GM18951 (cell line): ENCODE results near the gene ARPC4.

Experiments
- POLR2A ChIP-seq: IDR thresholded peaks from 4 replicates; pipeline ENCODE4 v1.6.1; 2011; ENCODE audit warnings: mild to moderate bottlenecking; ENCODE audit not compliant: insufficient read length, insufficient read depth; ENCODE audit errors: extremely low read depth
- in situ Hi-C: fragments of 300-500 bp; cut with MboI; formaldehyde crosslinking; loops from one replicate; pipeline ENCODE4 v1.12.0; 2022; ENCODE audit warnings: low sequenced_read_pairs, mixed read lengths, inconsistent platforms; ENCODE audit not compliant: unreplicated experiment

ARPC4 gene

DNA sequence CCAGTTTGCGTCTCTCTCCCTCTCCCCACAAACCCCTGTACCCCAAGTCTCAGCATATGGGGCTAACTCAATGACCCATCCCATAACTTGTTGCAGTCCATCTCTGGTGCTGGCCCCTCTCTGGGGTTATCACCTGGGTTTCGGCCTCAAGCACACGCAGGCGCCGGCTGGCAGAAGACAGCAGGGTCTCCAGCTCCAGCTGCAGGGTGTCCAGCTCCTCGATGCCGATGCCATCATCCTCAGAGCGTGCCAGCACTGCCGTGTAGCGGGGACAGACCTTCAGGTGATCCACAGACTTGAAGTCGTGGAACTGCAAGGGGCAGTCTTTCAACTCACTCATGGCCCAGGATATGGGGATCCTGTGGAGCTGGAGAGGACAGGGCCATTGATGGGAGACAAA lies 1.8 kb upstream of the ARPC4 start:
- in situ Hi-C loops, result no loop called here
- TF ChIP-seq POLR2A, result no peak

DNA sequence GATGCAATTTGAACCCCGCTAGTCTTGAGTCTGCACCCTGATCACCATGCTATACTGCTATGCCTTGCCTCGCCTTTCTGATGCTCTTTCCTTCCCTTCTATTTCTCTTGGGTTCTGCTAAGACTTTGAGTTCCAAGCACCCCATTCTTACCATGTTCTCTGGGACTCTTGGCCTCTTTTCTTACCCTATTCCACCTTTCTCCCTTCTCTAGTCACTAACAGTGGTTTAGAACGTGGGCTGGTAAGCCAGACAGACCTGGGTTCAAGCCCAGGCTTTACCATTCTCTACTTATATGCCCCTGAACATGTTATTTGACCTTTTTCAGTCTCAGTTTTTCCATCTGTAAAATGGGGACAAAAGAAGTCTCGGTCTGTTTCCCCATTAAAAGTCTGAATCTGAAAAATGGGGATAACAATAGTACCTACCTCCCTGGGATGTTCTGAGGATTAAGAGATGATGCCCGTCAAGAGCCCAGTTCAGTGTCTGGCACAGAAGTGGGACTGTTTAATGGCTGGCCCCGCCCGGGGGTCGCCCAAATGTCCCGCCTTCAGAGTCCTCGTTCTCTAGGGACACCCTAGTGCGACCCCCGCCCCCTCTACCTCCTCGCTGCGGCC lies 985 bp upstream of the ARPC4 start:
- in situ Hi-C loops, result no loop called here
- TF ChIP-seq POLR2A, result no peak

DNA sequence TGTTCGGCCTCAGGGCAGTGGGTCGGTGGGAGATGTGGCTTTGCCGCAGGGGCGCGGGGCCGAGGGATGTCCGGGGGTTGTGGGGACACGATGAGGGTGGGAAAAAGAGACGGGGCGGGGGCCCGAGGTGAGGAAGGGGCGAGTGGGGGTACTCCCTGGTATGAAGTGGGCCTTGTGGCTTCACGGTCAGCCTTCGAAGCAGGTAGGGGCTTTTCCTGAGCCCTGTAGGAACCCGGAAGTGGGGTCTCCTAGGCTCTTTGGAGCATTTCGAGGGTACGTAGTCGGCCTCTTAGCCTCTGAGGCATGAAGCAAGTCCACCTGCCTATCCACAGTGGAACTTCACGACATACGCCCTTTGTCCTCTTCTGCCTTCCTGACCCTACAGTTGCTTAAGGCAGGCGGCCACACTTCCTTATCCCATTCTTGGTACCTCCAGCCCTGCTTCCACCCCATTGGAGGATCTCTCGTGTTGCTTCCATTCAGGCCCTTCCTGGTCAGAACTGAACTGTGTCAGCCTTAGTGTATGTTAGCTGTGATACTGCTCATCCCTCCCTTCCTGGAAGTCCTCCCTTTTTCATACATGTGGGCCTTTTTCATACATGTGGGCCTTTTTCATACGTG lies 389 bp downstream of the ARPC4 start:
- TF ChIP-seq POLR2A, result no peak
- in situ Hi-C loops, result no loop called here

DNA sequence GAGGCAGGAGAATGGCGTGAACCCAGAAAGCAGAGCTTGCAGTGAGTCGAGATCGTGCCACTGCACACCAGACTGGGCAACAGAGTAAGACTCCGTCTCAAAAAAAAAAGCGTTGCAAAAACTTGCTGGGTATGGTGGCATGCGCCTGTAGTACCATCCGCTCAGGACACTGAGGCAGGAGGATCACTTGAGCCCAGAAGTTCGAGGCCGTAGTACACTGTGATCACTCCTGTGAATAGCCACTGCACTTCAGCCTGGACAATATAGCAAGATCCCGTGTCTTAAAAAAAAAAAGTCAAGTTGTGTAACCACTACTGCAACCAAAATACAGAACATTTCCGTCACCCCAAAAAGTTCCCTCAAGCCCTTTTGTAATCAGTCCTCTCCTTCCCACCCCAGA lies 1.5 kb downstream of the ARPC4 start:
- in situ Hi-C loops, result no loop called here
- TF ChIP-seq POLR2A, result peak; percentile 21

DNA sequence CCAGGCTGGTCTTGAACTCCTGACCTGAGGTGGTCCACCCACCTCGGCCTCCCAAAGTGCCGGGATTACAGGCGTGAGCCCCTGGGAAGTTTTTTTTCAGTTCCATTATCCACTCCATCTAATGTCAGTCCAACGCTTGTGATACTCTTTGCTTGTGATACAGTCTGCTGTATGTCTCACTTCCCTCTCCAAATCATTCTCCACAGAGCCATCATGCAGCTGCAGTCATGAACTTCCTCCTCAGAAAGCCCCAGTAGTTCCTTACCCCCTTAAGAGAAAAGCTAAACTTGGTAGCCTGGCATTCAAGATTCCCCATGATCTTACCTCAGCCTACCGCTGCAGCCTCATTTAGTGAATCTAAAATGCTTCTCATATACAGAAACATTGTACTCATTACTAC lies 2.3 kb downstream of the ARPC4 start:
- TF ChIP-seq POLR2A, result no peak
- in situ Hi-C loops, result no loop called here

DNA sequence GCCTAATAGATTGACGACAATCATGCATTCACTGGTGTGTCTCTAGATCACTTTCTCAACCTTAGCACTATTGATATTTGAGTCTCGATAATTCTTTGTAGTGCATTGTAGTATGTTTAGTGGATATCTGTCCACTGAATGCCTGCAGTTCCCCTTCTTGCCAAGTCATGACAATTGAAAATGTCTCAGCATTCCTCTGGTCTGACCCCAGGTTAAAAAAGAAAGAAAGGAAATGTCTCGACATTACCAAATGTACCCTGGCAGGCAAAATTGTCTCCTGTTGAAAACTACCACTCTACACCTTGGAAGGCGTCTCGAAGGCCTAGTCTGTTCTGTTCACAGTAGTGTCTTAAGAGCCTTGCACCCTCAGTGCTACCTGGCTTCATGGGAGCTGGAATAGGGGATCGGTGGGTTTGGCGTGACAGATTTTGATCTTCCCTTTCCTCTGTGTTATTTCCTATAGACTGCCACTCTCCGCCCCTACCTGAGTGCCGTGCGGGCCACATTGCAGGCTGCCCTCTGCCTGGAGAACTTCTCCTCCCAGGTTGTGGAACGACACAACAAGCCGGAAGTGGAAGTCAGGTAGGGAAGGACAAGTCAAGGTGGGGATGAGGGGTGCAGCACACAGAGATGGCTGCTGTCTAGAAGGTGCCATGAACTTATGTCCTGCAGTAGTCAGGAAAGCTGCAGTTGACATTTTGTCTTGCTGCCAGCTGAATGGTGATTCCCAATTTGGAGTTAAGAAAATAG lies 4.5 kb downstream of the ARPC4 start:
- in situ Hi-C loops, result no loop called here
- TF ChIP-seq POLR2A, result no peak

DNA sequence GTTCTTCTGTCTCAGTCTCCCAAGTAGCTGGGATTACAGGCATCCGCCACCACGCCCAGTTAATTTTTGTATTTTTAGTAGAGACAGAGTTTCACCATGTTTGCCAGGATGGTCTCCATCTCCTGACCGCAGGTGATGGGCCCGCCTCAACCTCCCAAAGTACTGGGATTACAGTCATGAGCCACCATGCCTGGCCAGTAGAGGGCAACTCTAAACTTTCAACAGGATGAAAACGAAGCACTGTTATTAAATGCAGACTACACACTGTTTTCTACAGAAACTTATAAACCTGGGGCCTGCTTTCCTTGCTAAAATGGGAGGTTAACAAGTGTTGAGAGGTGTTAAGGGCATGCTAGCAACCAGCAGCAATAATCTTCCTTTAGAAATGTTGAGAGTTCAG lies 7.6 kb downstream of the ARPC4 start:
- TF ChIP-seq POLR2A, result no peak

DNA sequence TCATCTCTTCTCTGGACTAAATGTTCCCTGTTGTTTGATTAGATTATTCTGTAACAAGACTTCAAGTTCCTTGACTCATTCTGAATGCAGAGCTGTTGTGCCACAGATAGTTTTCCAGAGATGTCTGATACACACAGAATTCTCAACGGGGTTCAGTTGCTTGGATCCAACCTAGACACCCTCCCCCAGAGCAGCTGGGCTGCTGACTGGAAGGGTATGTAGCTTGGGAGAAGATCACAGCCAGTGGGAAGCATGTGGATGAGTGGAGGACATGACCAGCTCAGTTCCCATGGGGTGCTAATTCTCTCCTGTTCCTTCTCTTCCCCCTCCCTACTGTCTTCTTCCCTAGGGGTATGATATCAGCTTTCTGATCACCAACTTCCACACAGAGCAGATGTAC lies 10.6 kb downstream of the ARPC4 start:
- in situ Hi-C loops, result no loop called here
- TF ChIP-seq POLR2A, result no peak

More for the DNA sequence above, 7.6 kb downstream of the ARPC4 start:
- in situ Hi-C loops, result no loop called here

DNA sequence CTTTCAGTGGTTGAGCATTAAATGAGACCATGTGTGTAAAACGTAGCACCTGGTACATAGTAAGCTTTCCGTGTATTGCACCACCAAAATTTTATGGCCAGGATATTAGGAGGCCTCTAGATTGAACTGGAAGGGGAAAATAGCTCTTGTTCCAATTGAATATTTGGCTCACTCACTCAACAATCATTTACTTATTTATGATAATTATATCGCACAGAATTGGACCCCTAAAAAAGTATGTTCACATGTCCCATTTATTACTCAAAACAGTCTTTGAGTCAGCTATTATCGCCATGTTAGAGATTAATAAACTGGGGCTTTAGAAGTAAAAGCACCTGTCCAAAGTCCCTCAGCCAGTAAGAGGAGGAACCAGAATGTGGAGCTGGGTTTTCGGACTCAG lies 12.1 kb downstream of the ARPC4 start:
- in situ Hi-C loops, result no loop called here
- no peak for TF ChIP-seq POLR2A

DNA sequence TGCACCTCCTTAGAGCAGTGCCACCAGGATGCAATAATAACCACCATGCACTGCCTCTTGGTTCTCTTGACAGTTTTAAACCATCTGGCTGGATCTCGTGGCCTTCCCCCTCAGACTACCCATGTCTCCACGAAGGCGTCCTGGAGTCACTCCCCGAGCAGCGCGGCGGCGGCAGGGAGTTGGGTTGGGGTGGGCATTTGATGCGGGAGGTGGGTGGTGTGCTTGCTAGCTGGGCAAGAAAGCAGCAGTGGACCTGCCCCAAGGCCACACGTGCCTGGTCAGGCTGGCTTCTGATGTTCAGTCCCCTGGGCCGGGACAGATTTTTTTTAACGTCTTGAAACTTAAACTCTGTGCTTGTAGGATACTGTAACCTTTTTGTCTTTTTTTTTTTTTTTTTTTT lies 13.3 kb downstream of the ARPC4 start:
- in situ Hi-C loops, result no loop called here

DNA sequence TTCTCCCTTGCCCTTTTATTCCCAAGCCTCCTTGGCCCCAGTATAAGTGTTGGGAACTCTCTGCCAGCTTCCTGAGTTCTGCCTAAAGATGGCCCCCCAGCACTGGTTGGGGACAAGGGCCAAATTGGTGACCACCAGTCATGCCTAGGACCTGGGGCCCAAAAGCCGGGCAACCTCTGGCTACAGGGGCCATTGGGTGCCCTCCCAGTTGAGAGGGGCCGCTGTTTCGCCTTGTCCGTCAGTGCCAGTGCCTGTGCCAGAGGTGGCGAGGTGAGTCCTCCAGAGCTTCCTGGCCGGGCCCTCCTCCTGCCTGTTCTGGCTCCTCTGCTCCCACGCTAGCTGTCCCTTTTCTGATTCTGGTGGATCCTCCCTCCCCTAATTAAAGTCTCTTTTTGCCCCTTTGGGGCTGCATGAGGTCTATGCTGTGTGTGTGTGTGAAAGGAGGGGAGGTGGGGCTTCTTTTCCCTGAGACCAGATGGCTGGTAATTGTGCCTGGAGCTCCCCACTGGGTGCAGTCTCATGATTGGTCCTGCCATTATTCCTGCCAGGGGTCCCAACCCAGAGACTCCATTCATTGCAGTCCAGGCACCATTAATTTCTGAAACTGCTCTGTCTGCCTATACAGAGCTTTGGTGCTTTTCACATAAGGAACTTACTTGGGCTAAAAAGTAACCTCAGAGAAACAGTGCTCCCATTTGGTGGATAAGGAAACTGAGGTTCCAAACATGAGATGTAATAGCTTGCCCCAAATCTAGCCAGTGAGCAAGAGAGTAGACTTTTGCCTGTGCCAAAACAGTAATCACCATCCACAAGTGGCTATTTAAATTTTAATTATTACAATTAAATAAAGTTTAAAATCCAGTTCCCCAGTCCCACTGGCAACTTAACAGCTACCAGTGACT lies 14.1 kb downstream of the ARPC4 start:
- peak; percentile 8 for TF ChIP-seq POLR2A
- in situ Hi-C loops, result no loop called here

More for the DNA sequence above, 13.3 kb downstream of the ARPC4 start:
- TF ChIP-seq POLR2A, result no peak

DNA sequence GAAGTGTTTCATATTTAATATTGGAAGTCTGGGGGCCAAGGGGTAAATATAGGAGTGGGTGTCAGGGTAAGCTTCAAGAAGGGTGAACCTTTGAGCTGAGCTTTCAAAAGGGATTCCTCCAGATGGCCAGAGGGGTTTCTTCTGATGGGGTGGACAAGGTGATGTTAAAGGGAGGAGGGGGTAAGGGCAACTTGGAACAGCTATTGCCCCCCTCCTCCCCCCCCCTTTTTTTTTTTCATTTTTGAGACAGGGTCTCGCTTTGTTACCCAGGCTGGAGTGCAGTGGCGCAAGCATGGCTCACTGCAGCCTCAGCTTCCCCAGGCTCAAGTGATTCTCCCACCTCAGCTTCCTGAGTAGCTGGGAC lies 15.1 kb downstream of the ARPC4 start:
- in situ Hi-C loops, result no loop called here
- no peak for TF ChIP-seq POLR2A

DNA sequence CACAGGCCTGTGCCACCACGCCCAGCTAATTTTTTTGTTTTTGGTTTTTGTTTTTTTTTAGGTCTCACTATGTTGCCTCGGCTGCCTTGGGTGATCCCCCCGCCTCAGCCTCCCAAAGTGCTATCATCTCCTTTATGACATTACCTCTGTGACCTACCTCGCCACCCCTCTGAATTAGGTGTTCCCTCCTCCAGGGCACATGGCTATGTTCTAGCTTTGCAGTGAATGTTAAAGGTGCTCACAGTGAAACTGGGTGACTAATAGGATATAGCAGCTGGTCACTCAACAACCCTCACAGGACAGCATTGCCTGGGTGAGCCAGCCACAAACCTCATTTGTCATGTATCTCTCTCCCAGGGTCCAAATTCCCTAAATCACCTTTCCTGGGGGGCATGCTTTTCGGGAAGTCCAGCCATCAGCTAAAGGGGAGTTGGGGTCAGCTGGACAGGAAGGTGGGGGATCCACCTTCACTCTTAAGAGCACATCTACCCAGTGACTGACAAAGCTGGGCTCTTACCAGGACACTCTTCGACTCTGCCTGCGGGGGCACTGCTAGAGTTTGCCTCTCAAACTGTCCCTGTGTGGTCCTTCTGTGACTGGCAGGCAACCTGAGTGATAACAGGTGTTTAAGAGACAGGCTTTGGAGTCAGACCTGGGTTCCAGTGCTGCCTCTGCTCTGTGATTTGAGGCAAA lies 15.6 kb downstream of the ARPC4 start:
- in situ Hi-C loops, result no loop called here
- TF ChIP-seq POLR2A, result no peak

DNA sequence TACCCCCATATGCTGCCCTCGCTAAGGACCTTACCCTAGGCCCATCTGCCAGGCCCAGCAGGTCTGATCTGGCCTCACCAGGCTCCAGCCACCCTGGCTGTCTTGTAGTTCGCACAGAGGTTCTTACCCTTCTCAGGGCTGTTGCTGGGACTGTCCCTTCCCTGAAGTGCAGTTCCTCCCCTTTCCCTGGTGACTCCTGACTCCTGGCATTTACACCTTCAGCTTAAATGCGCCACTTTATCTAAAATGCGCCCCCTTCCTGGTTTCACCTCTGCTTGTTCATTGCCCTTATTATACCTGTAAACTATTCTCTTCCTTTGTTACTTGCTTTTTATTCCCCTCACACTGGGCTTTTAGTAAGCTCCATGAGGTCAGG lies 16.3 kb downstream of the ARPC4 start:
- no peak for TF ChIP-seq POLR2A
- in situ Hi-C loops, result no loop called here
